Fibroblast of lung (primary cell): Measurements from ENCODE around the gene SLC27A3.

ENCODE experiments used
- EZH2 ChIP-seq: IDR thresholded peaks from 2 replicates; pipeline ENCODE4 v1.5.1; 2012; ENCODE audit warnings: low read length, control low read depth, mild to moderate bottlenecking; ENCODE audit errors: missing control alignments
- TF ChIP-seq, protein P1 (sequence below), 2 donors: IDR thresholded peaks in 1 of 2; conservative IDR thresholded peaks in 1 of 2; 1 replicate in 1 of 2; 2 replicates in 1 of 2; pipeline ENCODE4 v1.5.1; 2011 to 2012; ENCODE audit warnings: low read length in 2 of 2, control low read depth in 1 of 2, inconsistent platforms in 1 of 2, low read depth in 1 of 2, mild to moderate bottlenecking in 1 of 2

DNA sequence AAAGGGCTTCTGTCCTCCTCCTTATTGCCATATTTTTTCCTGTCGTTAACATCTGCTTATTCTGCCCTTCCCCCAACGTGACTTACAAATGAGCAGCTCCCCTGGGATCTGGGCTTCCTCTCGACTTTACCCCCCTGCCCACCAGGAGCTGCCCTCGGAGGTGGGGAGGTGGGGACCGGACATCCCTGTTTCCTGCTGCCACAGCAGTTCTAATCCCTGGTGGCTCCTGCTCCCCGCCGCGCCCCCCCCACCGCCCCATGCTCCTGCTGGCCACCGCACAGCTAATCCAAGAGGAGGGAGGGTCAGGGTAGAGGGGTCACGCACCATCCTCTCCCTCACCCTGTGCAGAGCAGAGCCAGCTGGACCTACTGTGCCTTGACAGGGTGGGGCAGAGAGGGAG, 4.4 kb upstream of the SLC27A3 start:
- TF ChIP-seq, protein P1, sequence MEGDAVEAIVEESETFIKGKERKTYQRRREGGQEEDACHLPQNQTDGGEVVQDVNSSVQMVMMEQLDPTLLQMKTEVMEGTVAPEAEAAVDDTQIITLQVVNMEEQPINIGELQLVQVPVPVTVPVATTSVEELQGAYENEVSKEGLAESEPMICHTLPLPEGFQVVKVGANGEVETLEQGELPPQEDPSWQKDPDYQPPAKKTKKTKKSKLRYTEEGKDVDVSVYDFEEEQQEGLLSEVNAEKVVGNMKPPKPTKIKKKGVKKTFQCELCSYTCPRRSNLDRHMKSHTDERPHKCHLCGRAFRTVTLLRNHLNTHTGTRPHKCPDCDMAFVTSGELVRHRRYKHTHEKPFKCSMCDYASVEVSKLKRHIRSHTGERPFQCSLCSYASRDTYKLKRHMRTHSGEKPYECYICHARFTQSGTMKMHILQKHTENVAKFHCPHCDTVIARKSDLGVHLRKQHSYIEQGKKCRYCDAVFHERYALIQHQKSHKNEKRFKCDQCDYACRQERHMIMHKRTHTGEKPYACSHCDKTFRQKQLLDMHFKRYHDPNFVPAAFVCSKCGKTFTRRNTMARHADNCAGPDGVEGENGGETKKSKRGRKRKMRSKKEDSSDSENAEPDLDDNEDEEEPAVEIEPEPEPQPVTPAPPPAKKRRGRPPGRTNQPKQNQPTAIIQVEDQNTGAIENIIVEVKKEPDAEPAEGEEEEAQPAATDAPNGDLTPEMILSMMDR (conservative IDR thresholded peaks at IDR 0.05 in 1 of 2, IDR thresholded peaks at IDR 0.05 in 1 of 2; ENCODE audit: low read depth in 1 of 2, low read length in 2 of 2): no peak
- TF ChIP-seq EZH2: no peak
